Measurements from ENCODE around the gene THSD7A. TPM values are rescaled to one million over a fixed set of nuclear protein-coding genes. Genes with fewer than 3 reads are reported as not detected.

THSD7A gene
- total and polyA plus RNA-seq, 2 of the 8 experiments (the other 6 are each of a cell fraction or from before 2014, with no cell fraction given), result 0.44 to 1.2 TPM

- H3K36me3 ChIP-seq (ENCODE audit: control insufficient read depth in 2 of 4, insufficient read depth in 4 of 4, low read length in 3 of 4), result no peaks in the 10 kb centered on the region
- no peak overlapping the region for H3K23ac ChIP-seq (ENCODE audit: insufficient read length)
- H2BK12ac ChIP-seq (ENCODE audit: low read depth, low read length), result no peak overlapping the region
- no peaks in the 10 kb centered on the region for H3K27me3 ChIP-seq (replicated peaks in 1 of 4; ENCODE audit: control insufficient read depth in 3 of 4, extremely low read depth in 1 of 4, insufficient read depth in 3 of 4, low read length in 3 of 4)
- H3K4me2 ChIP-seq (ENCODE audit: insufficient read depth in 1 of 2, low read depth in 2 of 2, low read length in 2 of 2), result no peak overlapping the region
- no peaks in the 10 kb centered on the region for H4K20me1 ChIP-seq (replicated peaks in 1 of 2; ENCODE audit: control insufficient read depth in 1 of 2, insufficient read depth in 2 of 2, low read length in 2 of 2)
- peaks cover 3 to 7% of the 10 kb centered on the region in 2 experiments; a peak in 2 of 4 replicates for H3K9me3 ChIP-seq (ENCODE audit: insufficient read depth in 2 of 2, low read depth in 1 of 2, low read length in 1 of 2)
- no peak overlapping the region for H3K27ac ChIP-seq (ENCODE audit: low read depth, low read length)
- TF ChIP-seq SIRT6 (IDR thresholded peaks at IDR 0.05; ENCODE audit: low read length) (no peak), PHF8 (conservative IDR thresholded peaks at IDR 0.05; ENCODE audit: low read depth, low read length) (no peak), RNF2 (IDR thresholded peaks at IDR 0.05; ENCODE audit: borderline replicate concordance, low read depth, low read length, missing control alignments, poor library complexity, severe bottlenecking) (no peak), EP300 (IDR thresholded peaks at IDR 0.05; ENCODE audit: borderline replicate concordance in 1 of 2, low read depth in 2 of 2, low read length in 2 of 2) (no peak)
- no peak overlapping the region for H3K56ac ChIP-seq (replicated peaks; ENCODE audit: insufficient read length, low read depth, low read length)
- no peak overlapping the region for H3K4me3 ChIP-seq (ENCODE audit: extremely low read depth in 1 of 4, insufficient read depth in 2 of 4, low read depth in 3 of 4, low read length in 4 of 4)
- no peaks in the 10 kb centered on the region for H3K79me1 ChIP-seq (ENCODE audit: low read depth, low read length)
- no peak overlapping the region for H2BK5ac ChIP-seq (ENCODE audit: low read depth, low read length)
- no peak for DNase-seq (ENCODE audit: low read depth in 1 of 2, low spot score in 2 of 2)
- ChIA-PET POLR2A (ENCODE audit: partially characterized antibody) (no interaction called here), CTCF (ENCODE audit: partially characterized antibody) (no interaction called here)
- H2BK120ac ChIP-seq (replicated peaks; ENCODE audit: low read depth, low read length), result no peak overlapping the region
- H3K14ac ChIP-seq (ENCODE audit: insufficient read length), result no peak overlapping the region
- no peak overlapping the region for H3K9ac ChIP-seq (replicated peaks in 1 of 4; ENCODE audit: extremely low read depth in 1 of 4, low read depth in 3 of 4, low read length in 3 of 4)
- no peaks in the 10 kb centered on the region for H3K79me2 ChIP-seq (ENCODE audit: control insufficient read depth in 1 of 2, insufficient read depth in 2 of 2, low read length in 2 of 2)
- peaks cover 0 to 2% (median 1%) of the 10 kb centered on the region in 4 experiments; a peak in 3 of 7 replicates for H3K4me1 ChIP-seq (replicated peaks in 1 of 4; ENCODE audit: control insufficient read depth in 3 of 4, insufficient read depth in 4 of 4, low read length in 3 of 4)
- H2BK15ac ChIP-seq (ENCODE audit: low read length), result no peak overlapping the region
- H3K18ac ChIP-seq (ENCODE audit: extremely low read depth, low read length), result no peak overlapping the region
- no peak overlapping the region for H4K5ac ChIP-seq (ENCODE audit: insufficient read length, low read depth, low read length)
- H2AK5ac ChIP-seq (ENCODE audit: low read depth, low read length), result no peak overlapping the region
- FAIRE-seq, result no peak
- no peak overlapping the region for H4K8ac ChIP-seq (ENCODE audit: extremely low read depth, insufficient read depth, low read length)
- H2AFZ ChIP-seq (ENCODE audit: low read length), result no peak overlapping the region
- H2BK20ac ChIP-seq (ENCODE audit: low read length), result no peak overlapping the region
- no peak overlapping the region for H4K91ac ChIP-seq (replicated peaks; ENCODE audit: insufficient read length, low read length)
- H3K4ac ChIP-seq (replicated peaks; ENCODE audit: insufficient read length, low read depth, low read length), result no peak overlapping the region
- H3K23me2 ChIP-seq (ENCODE audit: low read depth, low read length), result no peaks in the 10 kb centered on the region
Observed at GRCh38 chr7:11413901-11414300, 418.1 kb downstream of the THSD7A start.

Measured in H1 (cell line).